Measurements from ENCODE around the gene PLXNA4.

PLXNA4 gene

GRCh38 chr7:132503415-132503814, 72.9 kb downstream of the PLXNA4 start:
- TF ChIP-seq, protein P1, sequence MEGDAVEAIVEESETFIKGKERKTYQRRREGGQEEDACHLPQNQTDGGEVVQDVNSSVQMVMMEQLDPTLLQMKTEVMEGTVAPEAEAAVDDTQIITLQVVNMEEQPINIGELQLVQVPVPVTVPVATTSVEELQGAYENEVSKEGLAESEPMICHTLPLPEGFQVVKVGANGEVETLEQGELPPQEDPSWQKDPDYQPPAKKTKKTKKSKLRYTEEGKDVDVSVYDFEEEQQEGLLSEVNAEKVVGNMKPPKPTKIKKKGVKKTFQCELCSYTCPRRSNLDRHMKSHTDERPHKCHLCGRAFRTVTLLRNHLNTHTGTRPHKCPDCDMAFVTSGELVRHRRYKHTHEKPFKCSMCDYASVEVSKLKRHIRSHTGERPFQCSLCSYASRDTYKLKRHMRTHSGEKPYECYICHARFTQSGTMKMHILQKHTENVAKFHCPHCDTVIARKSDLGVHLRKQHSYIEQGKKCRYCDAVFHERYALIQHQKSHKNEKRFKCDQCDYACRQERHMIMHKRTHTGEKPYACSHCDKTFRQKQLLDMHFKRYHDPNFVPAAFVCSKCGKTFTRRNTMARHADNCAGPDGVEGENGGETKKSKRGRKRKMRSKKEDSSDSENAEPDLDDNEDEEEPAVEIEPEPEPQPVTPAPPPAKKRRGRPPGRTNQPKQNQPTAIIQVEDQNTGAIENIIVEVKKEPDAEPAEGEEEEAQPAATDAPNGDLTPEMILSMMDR (IDR thresholded peaks at IDR 0.05; ENCODE audit: low read depth, low read length), result no peak
- no peak overlapping the region for H3K4me3 ChIP-seq (ENCODE audit: low read depth, low read length)

GRCh38 chr7:132501956-132502355, 74.3 kb downstream of the PLXNA4 start:
- no peak overlapping the region for H3K4me3 ChIP-seq (ENCODE audit: low read depth, low read length)

GRCh38 chr7:132500727-132501440, 75.4 kb downstream of the PLXNA4 start:
- TF ChIP-seq, protein P1 (IDR thresholded peaks at IDR 0.05; ENCODE audit: low read depth, low read length), result no peak; the same call in 1 of the 2 replicates
- no peak overlapping the region for H3K4me3 ChIP-seq (ENCODE audit: low read depth, low read length)

More at GRCh38 chr7:132501956-132502355, 74.3 kb downstream of the PLXNA4 start:
- TF ChIP-seq, protein P1 (IDR thresholded peaks at IDR 0.05; ENCODE audit: low read depth, low read length), result no peak

- TF ChIP-seq, protein P1 (IDR thresholded peaks at IDR 0.05; ENCODE audit: low read depth, low read length), result no peak
These were observed 76.8 kb downstream of the PLXNA4 start for GRCh38 chr7:132499487-132499886.

GRCh38 chr7:132499065-132499464, 77.2 kb downstream of the PLXNA4 start:
- H3K4me3 ChIP-seq (ENCODE audit: low read depth, low read length), result no peak overlapping the region
- TF ChIP-seq, protein P1 (IDR thresholded peaks at IDR 0.05; ENCODE audit: low read depth, low read length), result no peak

More at GRCh38 chr7:132499487-132499886, 76.8 kb downstream of the PLXNA4 start:
- H3K4me3 ChIP-seq (ENCODE audit: low read depth, low read length), result no peak overlapping the region

DNA sequence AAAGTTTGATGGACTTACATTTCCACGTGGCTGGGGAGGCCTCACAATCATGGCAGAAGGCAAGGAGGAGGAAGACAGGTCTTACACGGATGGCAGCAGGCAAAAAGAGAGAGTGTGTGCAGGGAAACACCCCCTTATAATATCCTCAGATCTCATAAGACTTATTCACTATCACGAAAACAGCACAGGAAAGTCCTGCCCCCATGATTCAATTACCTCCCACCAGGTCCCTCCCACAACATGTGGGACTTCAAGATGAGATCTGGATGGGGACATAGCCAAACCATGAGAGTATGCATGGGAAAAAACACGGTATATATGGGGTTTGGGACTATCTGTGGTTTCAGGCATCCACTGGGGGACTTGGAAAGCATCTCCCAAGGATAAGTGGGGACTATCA, 78.0 kb downstream of the PLXNA4 start:
- TF ChIP-seq, protein P1 (IDR thresholded peaks at IDR 0.05; ENCODE audit: low read depth, low read length), result no peak
- H3K4me3 ChIP-seq (ENCODE audit: low read depth, low read length), result no peak overlapping the region

- TF ChIP-seq, protein P1 (IDR thresholded peaks at IDR 0.05; ENCODE audit: low read depth, low read length), result no peak
- no peak overlapping the region for H3K4me3 ChIP-seq (ENCODE audit: low read depth, low read length)
These were observed 79.2 kb downstream of the PLXNA4 start for GRCh38 chr7:132497098-132497497.

All from WI38 (cell line).